Measurements from ENCODE around the gene SLC8B1.

DNA sequence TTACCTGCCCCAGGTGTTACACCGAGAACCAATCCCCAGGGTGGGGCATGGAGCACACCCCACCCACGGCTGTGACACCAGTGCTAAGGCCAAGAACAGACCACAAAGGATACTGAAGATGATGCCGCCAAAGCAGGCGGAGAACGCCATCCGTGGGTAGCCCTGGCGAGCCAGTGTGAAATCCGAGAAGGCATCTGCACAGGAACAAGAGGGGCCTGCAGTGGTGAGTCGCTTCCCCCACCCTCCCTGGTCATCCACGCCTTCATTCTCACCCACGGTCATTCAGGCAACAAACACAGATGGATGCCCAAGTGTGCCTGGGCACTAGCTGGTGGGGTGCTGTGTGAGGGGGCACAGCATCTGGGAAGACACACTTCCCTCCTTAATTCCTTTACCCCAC is 28.5 kb downstream of the SLC8B1 start:
- no peak for TF ChIP-seq POLR2AphosphoS5 (IDR thresholded peaks at IDR 0.05; ENCODE audit: insufficient read depth, low read depth, low read length)
- TF ChIP-seq, protein P1, sequence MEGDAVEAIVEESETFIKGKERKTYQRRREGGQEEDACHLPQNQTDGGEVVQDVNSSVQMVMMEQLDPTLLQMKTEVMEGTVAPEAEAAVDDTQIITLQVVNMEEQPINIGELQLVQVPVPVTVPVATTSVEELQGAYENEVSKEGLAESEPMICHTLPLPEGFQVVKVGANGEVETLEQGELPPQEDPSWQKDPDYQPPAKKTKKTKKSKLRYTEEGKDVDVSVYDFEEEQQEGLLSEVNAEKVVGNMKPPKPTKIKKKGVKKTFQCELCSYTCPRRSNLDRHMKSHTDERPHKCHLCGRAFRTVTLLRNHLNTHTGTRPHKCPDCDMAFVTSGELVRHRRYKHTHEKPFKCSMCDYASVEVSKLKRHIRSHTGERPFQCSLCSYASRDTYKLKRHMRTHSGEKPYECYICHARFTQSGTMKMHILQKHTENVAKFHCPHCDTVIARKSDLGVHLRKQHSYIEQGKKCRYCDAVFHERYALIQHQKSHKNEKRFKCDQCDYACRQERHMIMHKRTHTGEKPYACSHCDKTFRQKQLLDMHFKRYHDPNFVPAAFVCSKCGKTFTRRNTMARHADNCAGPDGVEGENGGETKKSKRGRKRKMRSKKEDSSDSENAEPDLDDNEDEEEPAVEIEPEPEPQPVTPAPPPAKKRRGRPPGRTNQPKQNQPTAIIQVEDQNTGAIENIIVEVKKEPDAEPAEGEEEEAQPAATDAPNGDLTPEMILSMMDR (IDR thresholded peaks at IDR 0.05; ENCODE audit: extremely low read depth in 1 of 2, insufficient read depth in 1 of 2, low read depth in 1 of 2, low read length in 2 of 2), result no peak
- TF ChIP-seq POLR2A (IDR thresholded peaks at IDR 0.05; ENCODE audit: low read depth, low read length), result no peak
- TF ChIP-seq JUN (IDR thresholded peaks at IDR 0.05; ENCODE audit: borderline replicate concordance, insufficient read depth, insufficient read length, low read depth), result no peak
